Breast epithelium (tissue), 4 donors: Measurements from ENCODE around the gene PLB1. TPM values are rescaled to one million over a fixed set of nuclear protein-coding genes. Genes with fewer than 3 reads are reported as not detected.

Experiments
- DNase-seq, 2 donors: peaks; one replicate each; pipeline ENCODE4 v3.0.0-alpha.2; 2019; ENCODE audit warnings: low spot score in 2 of 2
- H3K27ac ChIP-seq, 2 donors: fragments of 200-600 bp; sonication (generic) in 1 of 2; one replicate each; pipeline ENCODE4 v1.5.1; 2016 to 2019; ENCODE audit warnings: mild to moderate bottlenecking in 1 of 2
- H3K27me3 ChIP-seq, 2 donors: fragments of 200-600 bp; sonication (generic) in 1 of 2; one replicate each; pipeline versions ENCODE4 v1.5.1 to v1.6.0; 2017 to 2019; ENCODE audit warnings: control low read depth in 1 of 2, mild to moderate bottlenecking in 1 of 2
- H3K36me3 ChIP-seq: fragments of 200-600 bp; one replicate; pipeline ENCODE4 v1.5.1; 2019
- H3K4me1 ChIP-seq, 2 donors: fragments of 200-600 bp; sonication (generic); one replicate each; pipeline ENCODE4 v1.5.1; 2016 to 2019; ENCODE audit warnings: control low read depth in 1 of 2
- H3K4me3 ChIP-seq, 3 donors: fragments of 200-600 bp; sonication (generic); 1 replicate in 2 of 3; 2 replicates in 1 of 3; pipeline ENCODE4 v1.5.1; 2016 to 2019; ENCODE audit warnings: mild to moderate bottlenecking in 3 of 3, moderate library complexity in 2 of 3
- H3K9me3 ChIP-seq, 2 donors: fragments of 200-600 bp; sonication (generic) in 1 of 2; one replicate each; pipeline ENCODE4 v1.5.1; 2016 to 2019; ENCODE audit warnings: control low read depth in 1 of 2
- CTCF ChIP-seq, 3 donors: fragments of 450-650 bp; IDR thresholded peaks; one replicate each; pipeline ENCODE4 v1.5.1; 2016 to 2017; ENCODE audit warnings: antibody characterized with exemption in 3 of 3, mild to moderate bottlenecking in 3 of 3, moderate library complexity in 3 of 3
- POLR2A ChIP-seq: fragments of 450-650 bp; IDR thresholded peaks from one replicate; pipeline ENCODE4 v1.6.1; 2016; ENCODE audit warnings: antibody characterized with exemption, mild to moderate bottlenecking, moderate library complexity
- POLR2AphosphoS5 ChIP-seq, 3 donors: sonication (generic); formaldehyde crosslinking; IDR thresholded peaks; one replicate each; pipeline ENCODE4 v1.6.1; 2017; ENCODE audit warnings: antibody characterized with exemption in 3 of 3
- intact Hi-C: fragments of 100-400 bp; cut with DNase I; formaldehyde crosslinking; loops from one replicate; pipeline ENCODE4 v1.15.1; 2023; ENCODE audit warnings: low total_unique reads
- total RNA-seq, 3 donors: library from RNA; depleted of rRNA; stranded (reverse); fragments of >200 nt; gene quantifications; one replicate each; pipeline ENCODE4 v1.1.0, GENCODE V29; 2016

Gene PLB1
- total RNA-seq, 3 donors from 2014 or later, result 5.6 to 11.9 (median 8.8) TPM

DNA sequence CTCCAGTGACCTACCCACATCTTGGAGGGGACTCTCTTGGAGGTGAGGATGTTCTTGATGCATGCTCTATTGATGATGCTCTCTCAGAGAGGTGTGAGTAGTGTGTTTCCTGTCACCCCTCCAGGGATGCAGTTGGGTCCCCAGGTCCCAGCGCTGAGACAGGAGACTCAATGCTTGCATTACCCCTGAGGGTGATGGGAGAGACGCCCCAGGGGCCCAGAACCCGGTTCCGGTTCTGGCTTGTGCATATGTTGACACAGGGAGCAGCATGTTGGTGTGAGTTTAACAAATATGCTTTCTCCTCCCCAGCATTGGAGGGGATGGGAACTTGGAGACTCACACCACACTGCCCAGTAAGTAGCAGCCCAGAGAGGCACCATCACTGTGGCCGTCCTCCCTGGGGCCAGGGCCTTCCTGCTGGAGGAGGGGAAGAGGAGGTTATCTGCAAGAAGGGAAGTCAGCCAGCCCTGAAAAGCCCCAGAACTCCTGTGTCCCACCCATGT lies 124.5 kb downstream of the PLB1 start:
- intact Hi-C loops, result no loop called here
- no peaks in the 10 kb centered on the region for H3K27me3 ChIP-seq
- no peaks in the 10 kb centered on the region for H3K9me3 ChIP-seq
- DNase-seq, result no peak
- peaks cover 0 to 4% of the 10 kb centered on the region in 2 donors for H3K4me1 ChIP-seq
- peak overlapping the region; percentile 91 to 94 for H3K27ac ChIP-seq
- no peaks in the 10 kb centered on the region for H3K36me3 ChIP-seq
- TF ChIP-seq CTCF (IDR thresholded peaks at IDR 0.05) (no peak), POLR2A (no peak), POLR2AphosphoS5 (IDR thresholded peaks at IDR 0.05) (no peak)
- H3K4me3 ChIP-seq, result no peak overlapping the region

DNA sequence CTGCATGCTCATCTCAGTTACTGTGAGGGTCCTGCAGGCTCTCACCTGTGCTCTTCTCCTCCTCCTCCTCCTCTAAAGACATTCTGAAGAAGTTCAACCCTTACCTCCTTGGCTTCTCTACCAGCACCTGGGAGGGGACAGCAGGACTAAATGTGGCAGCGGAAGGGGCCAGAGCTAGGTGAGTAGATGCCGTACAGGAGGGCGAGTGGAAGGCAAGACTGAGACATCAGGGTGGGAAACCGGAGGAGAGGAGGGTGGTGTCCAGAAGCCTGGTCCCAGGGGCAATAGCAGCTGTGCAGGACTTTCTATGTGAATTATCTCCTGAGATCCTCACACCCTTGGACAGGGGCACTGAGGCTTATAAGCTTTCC lies 124.9 kb downstream of the PLB1 start:
- intact Hi-C loops, result no loop called here
- H3K27ac ChIP-seq, result peak overlapping the region; percentile 91 to 94
- no peaks in the 10 kb centered on the region for H3K27me3 ChIP-seq
- H3K36me3 ChIP-seq, result no peaks in the 10 kb centered on the region
- TF ChIP-seq POLR2AphosphoS5 (IDR thresholded peaks at IDR 0.05), result no peak
- no peak for TF ChIP-seq POLR2A
- no peak for TF ChIP-seq CTCF (IDR thresholded peaks at IDR 0.05)
- no peak overlapping the region for H3K4me3 ChIP-seq
- no peaks in the 10 kb centered on the region for H3K9me3 ChIP-seq
- H3K4me1 ChIP-seq, result peaks cover 0 to 4% of the 10 kb centered on the region in 2 donors
- no peak for DNase-seq

DNA sequence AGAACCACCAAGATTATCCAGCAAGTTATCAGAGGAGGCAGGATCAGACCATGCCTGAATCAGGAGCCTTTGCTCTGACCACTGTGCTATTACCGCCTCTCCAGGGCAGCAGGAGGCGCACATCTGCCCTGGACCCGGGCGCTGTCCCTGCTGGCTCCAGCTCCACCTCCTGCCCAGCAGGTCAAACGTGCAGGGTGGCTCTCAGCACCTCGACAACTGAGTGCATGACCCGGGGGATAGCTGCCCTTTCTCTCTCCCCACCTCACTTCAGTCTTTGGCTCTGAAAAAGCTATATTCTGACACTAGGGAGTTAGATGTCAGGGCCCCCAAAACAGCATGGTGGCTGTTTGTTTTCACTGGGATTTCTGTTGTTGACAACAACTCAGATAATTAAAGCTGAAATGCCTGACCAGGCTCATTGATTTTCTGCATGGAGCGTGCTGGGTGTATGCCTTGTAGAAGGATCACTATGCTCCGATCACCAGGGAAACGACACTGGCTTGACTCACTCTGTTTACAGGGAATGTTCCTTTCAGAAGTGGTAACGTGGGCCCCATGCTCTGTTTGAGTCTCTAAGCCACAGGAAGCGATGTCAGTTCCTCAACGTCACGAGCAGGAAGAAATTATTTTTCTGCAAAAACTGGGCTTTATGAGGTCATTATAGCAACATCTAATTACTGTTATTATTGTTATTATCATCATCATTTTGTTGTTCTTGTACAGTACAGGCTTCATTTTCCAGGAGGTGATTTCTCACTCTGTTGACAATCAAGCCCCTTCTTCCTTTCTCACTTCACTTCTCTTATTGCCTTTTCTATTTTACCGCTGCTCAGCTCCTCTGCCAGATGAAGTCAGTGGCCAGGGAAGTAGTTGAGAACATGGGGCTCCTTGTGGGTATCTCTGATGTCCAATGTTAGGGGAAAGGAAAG lies 125.6 kb downstream of the PLB1 start:
- TF ChIP-seq CTCF (IDR thresholded peaks at IDR 0.05) (peak in 1 of 3 donors; percentile 19), POLR2AphosphoS5 (IDR thresholded peaks at IDR 0.05) (peak in 2 of 3 donors; percentile 36 to 81), POLR2A (no peak)
- Histone ChIP-seq H3K4me1 (peaks cover 0 to 4% of the 10 kb centered on the region in 2 donors), H3K9me3 (no peaks in the 10 kb centered on the region), H3K4me3 (no peak overlapping the region), H3K27me3 (no peaks in the 10 kb centered on the region), H3K36me3 (no peaks in the 10 kb centered on the region), H3K27ac (peak overlapping the region; percentile 91 to 94)
- intact Hi-C loops, result no loop called here
- peak; percentile 69 to 81 for DNase-seq

- H3K4me3 ChIP-seq, result no peak overlapping the region
- intact Hi-C loops, result no loop called here
- H3K27me3 ChIP-seq, result no peaks in the 10 kb centered on the region
- no peak for DNase-seq
- H3K4me1 ChIP-seq, result peaks cover 0 to 4% of the 10 kb centered on the region in 2 donors
- no peaks in the 10 kb centered on the region for H3K36me3 ChIP-seq
- H3K9me3 ChIP-seq, result no peaks in the 10 kb centered on the region
- peak overlapping the region; percentile 91 to 94 for H3K27ac ChIP-seq
- TF ChIP-seq POLR2AphosphoS5 (IDR thresholded peaks at IDR 0.05) (no peak), POLR2A (no peak), CTCF (IDR thresholded peaks at IDR 0.05) (no peak)
Observed at GRCh38 chr2:28622101-28622499, 126.2 kb downstream of the PLB1 start.
